HCT116 (cell line): Measurements from ENCODE around the gene FNDC11. TPM values are rescaled to one million over a fixed set of nuclear protein-coding genes. Genes with fewer than 3 reads are reported as not detected.
A peak's percentile ranks its signal among the peaks of the same experiment; 100 is the strongest.

Source experiments
- ATAC-seq: fragments of 200-7000 bp; cut with Tn5 transposase; 2 replicates; pipeline ENCODE4 v1.9.1; 2020; ENCODE audit warnings: mild to moderate bottlenecking, moderate library complexity
- BruUV-seq: library from RNA; stranded (reverse); fragments of 400-500 nt; replicated peaks from 2 replicates; lab custom pipeline; 2021; lab: Mats Ljungman, UMichigan
- CTCF ChIA-PET: fragments of 300-600 bp; sonication (Branson Sonifier 250); formaldehyde crosslinking; loops from one replicate; lab custom pipeline; 2021; ENCODE audit warnings: antibody characterized with exemption; lab: Charles Lee
- POLR2A ChIA-PET: fragments of 300-600, 350-600 bp; sonication (Branson Sonifier 250); formaldehyde crosslinking; loops from one replicate; lab custom pipeline; 2021; ENCODE audit warnings: antibody characterized with exemption; lab: Charles Lee
- RAD21 ChIA-PET, 2 experiments: fragments of 300-600 bp; sonication (Branson Sonifier 250); formaldehyde crosslinking; loops; one replicate each; lab custom pipeline; 2023; ENCODE audit warnings: low total read pairs in 2 of 2; ENCODE audit not compliant: uncharacterized antibody in 2 of 2, unreplicated experiment in 2 of 2, low non-redundant PET in 1 of 2; lab: Charles Lee
- DNase-seq: peaks from one replicate; pipeline ENCODE4 v3.0.0-alpha.2; 2010; ENCODE audit warnings: low read depth, low spot score
- H2AFZ ChIP-seq: fragments of 200-600 bp; shearing (Covaris generic), sonication (generic); 2 replicates; pipeline ENCODE4 v1.6.1; 2017; ENCODE audit warnings: low read depth, mixed run types, mixed read lengths, antibody characterized with exemption, low read length; ENCODE audit not compliant: poor library complexity, severe bottlenecking
- H3K27ac ChIP-seq: 2 replicates; pipeline ENCODE4 v1.5.1; 2012; ENCODE audit warnings: low read depth, low read length
- H3K27me3 ChIP-seq: fragments of 200-600 bp; sonication (generic); 2 replicates; pipeline ENCODE4 v1.6.1; 2016; ENCODE audit warnings: mixed run types, low read length, mixed read lengths; ENCODE audit not compliant: insufficient read depth
- H3K36me3 ChIP-seq, 2 experiments: fragments of 200-500 bp in 1 of 2; fragments of 200-600 bp in 1 of 2; sonication (Bioruptor generic) in 1 of 2; sonication (generic) in 1 of 2; 2 replicates each; pipeline versions ENCODE4 v1.5.1 to v1.6.1; 2014 to 2016; ENCODE audit warnings: low read length in 2 of 2, inconsistent platforms in 1 of 2, mixed read lengths in 1 of 2, mixed run types in 1 of 2; ENCODE audit not compliant: insufficient read depth in 2 of 2, control insufficient read depth in 1 of 2
- H3K4me1 ChIP-seq, 2 experiments: fragments of 200-600 bp in 1 of 2; sonication (generic) in 1 of 2; 2 replicates each; pipeline versions ENCODE4 v1.5.1 to v1.6.1; 2012 to 2017; ENCODE audit warnings: low read length in 2 of 2, inconsistent platforms in 1 of 2, mild to moderate bottlenecking in 1 of 2, mixed read lengths in 1 of 2, mixed run types in 1 of 2, moderate library complexity in 1 of 2; ENCODE audit not compliant: insufficient read depth in 2 of 2, control insufficient read depth in 1 of 2
- H3K4me2 ChIP-seq: fragments of 200-600 bp; sonication (generic); 2 replicates; pipeline ENCODE4 v1.6.1; 2017; ENCODE audit warnings: mixed run types, low read length, mixed read lengths
- H3K4me3 ChIP-seq, 2 experiments: fragments of 200-600 bp in 1 of 2; sonication (generic) in 1 of 2; replicated peaks in 1 of 2; 2 replicates each; pipeline ENCODE4 v1.5.1; 2011 to 2016; ENCODE audit warnings: low read length in 2 of 2, control low read depth in 1 of 2, low read depth in 1 of 2, mild to moderate bottlenecking in 1 of 2, mixed read lengths in 1 of 2, mixed run types in 1 of 2
- H3K79me2 ChIP-seq: fragments of 200-600 bp; sonication (generic); 2 replicates; pipeline ENCODE4 v1.6.1; 2017; ENCODE audit warnings: mild to moderate bottlenecking, mixed run types, low read length, moderate library complexity, mixed read lengths; ENCODE audit not compliant: insufficient read depth
- H3K9ac ChIP-seq: fragments of 200-600 bp; sonication (generic); 2 replicates; pipeline ENCODE4 v1.6.1; 2016; ENCODE audit warnings: low read length, mixed read lengths
- H3K9me2 ChIP-seq: fragments of 200-600 bp; sonication (generic), shearing (Covaris generic); 2 replicates; pipeline ENCODE4 v1.6.1; 2017; ENCODE audit warnings: mixed run types, mild to moderate bottlenecking, moderate library complexity; ENCODE audit not compliant: insufficient read depth
- H3K9me3 ChIP-seq, 2 experiments: fragments of 200-500 bp in 1 of 2; fragments of 200-600 bp in 1 of 2; sonication (Bioruptor generic) in 1 of 2; sonication (generic) in 1 of 2; 2 replicates each; pipeline ENCODE4 v1.6.1; 2014 to 2017; ENCODE audit warnings: low read length in 2 of 2, mixed read lengths in 2 of 2, inconsistent platforms in 1 of 2, low read depth in 1 of 2, mild to moderate bottlenecking in 1 of 2, mixed run types in 1 of 2, moderate library complexity in 1 of 2; ENCODE audit not compliant: control insufficient read depth in 1 of 2, insufficient read depth in 1 of 2
- H4K20me1 ChIP-seq: fragments of 200-600 bp; sonication (generic), shearing (Covaris generic); 2 replicates; pipeline ENCODE4 v1.6.1; 2017; ENCODE audit warnings: mixed run types, mild to moderate bottlenecking, moderate library complexity; ENCODE audit not compliant: insufficient read depth
- CTCF ChIP-seq, 3 experiments: fragments of 200-600 bp in 1 of 3; sonication (generic) in 1 of 3; IDR thresholded peaks in 2 of 3; conservative IDR thresholded peaks in 1 of 3; 2 replicates each; pipeline ENCODE4 v1.5.1; 2012 to 2017; ENCODE audit warnings: low read depth in 2 of 3, low read length in 2 of 3, antibody characterized with exemption in 1 of 3, borderline replicate concordance in 1 of 3, control low read depth in 1 of 3, mild to moderate bottlenecking in 1 of 3, mixed read lengths in 1 of 3, mixed run types in 1 of 3, moderate library complexity in 1 of 3; ENCODE audit not compliant: insufficient read depth in 1 of 3
- SP1 ChIP-seq: IDR thresholded peaks from 2 replicates; pipeline ENCODE4 v1.6.1; 2012; ENCODE audit warnings: low read depth
- intact Hi-C: fragments of 100-400 bp; cut with micrococcal nuclease; formaldehyde crosslinking; loops from 2 replicates; pipeline ENCODE4 v1.10.0; 2022
- total RNA-seq: library from RNA; stranded (reverse); gene quantifications from one replicate; pipeline ENCODE4 v1.2.1, GENCODE V29; 2021; ENCODE audit not compliant: unreplicated experiment

The FNDC11 gene
- total RNA-seq, 1 experiment from 2014 or later, result 5.5 TPM

DNA sequence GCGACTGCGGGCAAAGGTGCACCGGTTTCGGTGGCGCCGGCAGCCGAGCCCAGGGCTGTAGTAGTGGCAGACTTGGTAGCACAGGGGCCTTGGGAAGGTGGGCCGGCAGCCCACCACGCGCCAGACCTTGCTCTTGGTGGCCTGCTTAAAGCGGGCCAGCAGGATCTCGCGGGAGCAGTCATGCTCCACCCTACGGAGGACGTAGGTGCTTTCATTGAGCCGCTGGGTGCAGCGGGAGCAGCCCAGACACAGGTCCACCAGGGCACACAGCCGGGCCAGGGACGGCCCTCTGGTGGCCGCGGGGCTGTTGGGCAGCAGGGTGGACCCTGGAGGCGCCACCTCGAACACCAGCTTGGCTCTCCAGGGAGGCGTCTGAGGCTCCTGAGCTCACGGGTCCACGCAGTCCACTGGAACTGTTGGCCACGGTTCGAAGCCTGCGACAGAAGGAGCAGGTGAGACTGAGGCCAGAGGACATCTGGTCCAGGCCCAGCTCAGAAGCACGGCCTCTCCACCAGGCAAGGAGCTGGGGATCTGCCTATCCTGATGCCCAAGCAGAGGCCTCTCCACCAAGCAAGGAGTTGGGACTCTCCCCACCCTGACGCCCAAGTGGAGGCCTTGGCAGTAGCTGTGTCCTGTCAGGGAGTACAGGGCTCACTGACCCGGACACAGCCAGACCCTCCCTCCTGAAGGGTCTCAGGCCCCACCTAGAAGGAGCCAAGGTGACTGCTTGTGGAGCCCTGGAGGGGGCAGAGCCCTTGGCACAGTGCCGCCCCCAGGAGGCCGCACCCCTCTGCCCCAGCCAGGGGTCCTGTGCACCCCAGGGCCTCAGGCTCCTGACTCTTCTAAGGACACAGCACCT is 19.1 kb downstream of the FNDC11 start:
- Histone ChIP-seq H3K36me3 (no peaks in the 10 kb centered on the region), H3K4me1 (peaks cover 12 to 27% of the 10 kb centered on the region in 2 experiments), H3K27ac (peak overlapping the region; percentile 43; the same call in 1 of the 2 replicates), H3K9me2 (no peaks in the 10 kb centered on the region), H3K9ac (peak overlapping the region; percentile 84), H3K27me3 (no peaks in the 10 kb centered on the region), H3K4me3 (peak overlapping the region; percentile 83 to 86), H3K4me2 (peak overlapping the region; percentile 99), H3K79me2 (peaks cover 4% of the 10 kb centered on the region; the same call in 1 of the 2 replicates), H3K9me3 (no peaks in the 10 kb centered on the region), H2AFZ (no peak overlapping the region), H4K20me1 (no peaks in the 10 kb centered on the region)
- no TSS peak for BruUV-seq
- TF ChIP-seq CTCF (IDR thresholded peaks at IDR 0.05 in 2 of 3, conservative IDR thresholded peaks at IDR 0.05 in 1 of 3; ENCODE audit: borderline replicate concordance in 1 of 3, insufficient read depth in 1 of 3, low read depth in 2 of 3, low read length in 2 of 3) (peak in 2 of 3 experiments; percentile 33 to 56; a peak in 5 of 6 replicates), SP1 (no peak)
- ChIA-PET POLR2A (interaction anchor here (1.1 to 1.6 kb wide), 4 partner anchors 31 to 110 kb away, joined by 3 to 8 read pairs (median 4); no protein-coding TSS in a partner anchor), RAD21 (no interaction called here), CTCF (interaction anchor here (0.7 to 3.0 kb wide), 5 partner anchors 9 to 401 kb away, joined by 3 to 24 read pairs (median 3); partner anchors contain the start of genes ARFRP1, PTK6 and ZGPAT)
- ATAC-seq, result peak; percentile 51
- no peak for DNase-seq
- intact Hi-C loops, result loop anchor here (2.0 to 10.0 kb wide), 2 partner anchors 34 to 52 kb away; partner anchors contain the start of gene GMEB2
